Ishikawa (cell line): Measurements from ENCODE around the gene COX14.

Experiments used
- CEBPB ChIP-seq: IDR thresholded peaks from 2 replicates; pipeline ENCODE4 v1.6.1; 2012
- CREB1 ChIP-seq: IDR thresholded peaks from 2 replicates; pipeline ENCODE4 v1.6.1; 2012; ENCODE audit warnings: low read depth
- EGR1 ChIP-seq: IDR thresholded peaks from 2 replicates; pipeline ENCODE4 v1.6.1; 2012
- EP300 ChIP-seq: IDR thresholded peaks from 2 replicates; pipeline ENCODE4 v1.6.1; 2012; ENCODE audit warnings: borderline replicate concordance
- FOXM1 ChIP-seq: IDR thresholded peaks from 2 replicates; pipeline ENCODE4 v1.6.1; 2012; ENCODE audit warnings: low read depth, borderline replicate concordance
- MAX ChIP-seq: IDR thresholded peaks from 2 replicates; pipeline ENCODE4 v1.6.1; 2012
- RAD21 ChIP-seq: IDR thresholded peaks from 2 replicates; pipeline ENCODE4 v1.6.1; 2012; ENCODE audit warnings: low read depth
- REST ChIP-seq: IDR thresholded peaks from 2 replicates; pipeline ENCODE4 v1.6.1; 2012; ENCODE audit warnings: low read depth, mild to moderate bottlenecking
- TCF12 ChIP-seq: IDR thresholded peaks from 2 replicates; pipeline ENCODE4 v1.6.1; 2012; ENCODE audit warnings: low read depth
- YY1 ChIP-seq: IDR thresholded peaks from 2 replicates; pipeline ENCODE4 v1.6.1; 2012; ENCODE audit warnings: low read depth

GRCh38 chr12:50103351-50103750 is 8.7 kb upstream of the COX14 start:
- TF ChIP-seq REST: no peak
- no peak for TF ChIP-seq CEBPB
- TF ChIP-seq YY1: no peak
- TF ChIP-seq EGR1: no peak
- no peak for TF ChIP-seq RAD21
- no peak for TF ChIP-seq MAX
- TF ChIP-seq TCF12: no peak
- TF ChIP-seq CREB1: no peak
- TF ChIP-seq EP300: no peak
- TF ChIP-seq FOXM1: no peak
